Measurements from ENCODE around the gene CFAP77. TPM values are rescaled to one million over a fixed set of nuclear protein-coding genes. Genes with fewer than 3 reads are reported as not detected.

CFAP77 gene
- total and polyA plus RNA-seq, 2 of the 13 experiments (the other 11 are each of a cell fraction or from before 2014, with no cell fraction given), result not detected

- TF ChIP-seq PAXIP1 (CRISPR knock-in tag; conservative IDR thresholded peaks at IDR 0.05) (peak; percentile 61), SRF (IDR thresholded peaks at IDR 0.05; ENCODE audit: low read depth, low read length) (peak; percentile 96), ZNF589 (CRISPR knock-in tag; conservative IDR thresholded peaks at IDR 0.05) (no peak), FOXA3 (CRISPR knock-in tag; IDR thresholded peaks at IDR 0.05) (peak; percentile 47; the same call in 1 of the 2 replicates), CHD4 (IDR thresholded peaks at IDR 0.05; ENCODE audit: borderline replicate concordance, low read length) (no peak)
Observed at GRCh38 chr9:132430998-132431397, 21.0 kb downstream of the CFAP77 start (continued).

GRCh38 chr9:132434881-132435280, 24.9 kb downstream of the CFAP77 start:
- CTCF ChIA-PET (ENCODE audit: low intra/inter-chr PET ratio, low total read pairs), result no interaction called here
- no peak overlapping the region for H3K27ac ChIP-seq (ENCODE audit: extremely low read length, insufficient read depth, low read length)
- no peaks in the 10 kb centered on the region for H3K79me2 ChIP-seq (ENCODE audit: insufficient read depth, low read length)
- POLR2A ChIA-PET, result no interaction called here
- 43% methylated on average over 10 of the region's 10 CpGs for WGBS (ENCODE audit: low lambda C conversion rate)
- H3K9me3 ChIP-seq (ENCODE audit: low read length), result no peaks in the 10 kb centered on the region
- H3K4me3 ChIP-seq (replicated peaks in 1 of 3; ENCODE audit: insufficient read depth in 1 of 3, low read depth in 2 of 3, low read length in 3 of 3), result no peak overlapping the region
- in situ Hi-C loops (cut with HindIII; ENCODE audit: extremely low pct_ligation_motif_present, low pct_unique_long_range_greater_than_20kb) (no loop called here), intact Hi-C loops (cut with micrococcal nuclease; ENCODE audit: unreplicated experiment) (no loop called here)
- no TSS peak for BruUV-seq (replicated peaks)
- no peak overlapping the region for H2AFZ ChIP-seq (ENCODE audit: low read length)
- no peak overlapping the region for H3K4me2 ChIP-seq (ENCODE audit: low read depth, low read length)
- peaks cover 1 to 32% of the 10 kb centered on the region in 2 experiments; a peak in 2 of 5 replicates for H3K27me3 ChIP-seq (ENCODE audit: control insufficient read depth in 1 of 2, insufficient read depth in 2 of 2, low read length in 2 of 2)
- peaks cover 33% of the 10 kb centered on the region for H3K4me1 ChIP-seq (ENCODE audit: insufficient read depth, low read length)
- FAIRE-seq (no peak), ATAC-seq (no peak), DNase-seq (ENCODE audit: low spot score) (no peak)
- no peak overlapping the region for H3K9ac ChIP-seq (ENCODE audit: insufficient read depth, low read depth, low read length)
- no peaks in the 10 kb centered on the region for H3K36me3 ChIP-seq (replicated peaks in 1 of 2; ENCODE audit: control insufficient read depth in 1 of 2, insufficient read depth in 2 of 2, low read length in 2 of 2)
- no peaks in the 10 kb centered on the region for H4K20me1 ChIP-seq (ENCODE audit: insufficient read depth, low read length)
- no peak for TF ChIP-seq NRL (CRISPR knock-in tag; IDR thresholded peaks at IDR 0.05; ENCODE audit: borderline replicate concordance)
- TF ChIP-seq PRMT3 (CRISPR knock-in tag; IDR thresholded peaks at IDR 0.05; ENCODE audit: borderline replicate concordance, low read depth), result no peak
- TF ChIP-seq SRF (IDR thresholded peaks at IDR 0.05; ENCODE audit: low read depth, low read length), result no peak
- no peak for TF ChIP-seq TEF (CRISPR knock-in tag; IDR thresholded peaks at IDR 0.05)
- TF ChIP-seq E2F1 (CRISPR knock-in tag; IDR thresholded peaks at IDR 0.05), result no peak
- no peak for TF ChIP-seq IKZF5 (CRISPR knock-in tag; IDR thresholded peaks at IDR 0.05)
- TF ChIP-seq TBX3 (IDR thresholded peaks at IDR 0.05; ENCODE audit: borderline replicate concordance), result no peak
- TF ChIP-seq MTF1 (CRISPR knock-in tag; IDR thresholded peaks at IDR 0.05), result no peak
- TF ChIP-seq MAFK (conservative IDR thresholded peaks at IDR 0.05 in 1 of 2, IDR thresholded peaks at IDR 0.05 in 1 of 2; ENCODE audit: low read length in 2 of 2), result no peak
- no peak for TF ChIP-seq MNT (IDR thresholded peaks at IDR 0.05)
